AG04450 (cell line): ENCODE data around the gene ZNF837. TPM values are rescaled to one million over a fixed set of nuclear protein-coding genes. Genes with fewer than 3 reads are reported as not detected.
A peak's percentile ranks its signal among the peaks of the same experiment; 100 is the strongest.

Source experiments
- CTCF ChIA-PET: fragments of 300-600, 350-600 bp; formaldehyde crosslinking; extraction: SDS; loops from one replicate; lab custom pipeline; 2022; ENCODE audit warnings: antibody characterized with exemption, inconsistent platforms; lab: Charles Lee
- POLR2A ChIA-PET: fragments of 350-600 bp; formaldehyde crosslinking; extraction: SDS; loops from one replicate; lab custom pipeline; 2021; ENCODE audit warnings: antibody characterized with exemption, inconsistent platforms; lab: Yijun Ruan, JAX
- DNase-seq: peaks from one replicate; pipeline ENCODE4 v3.0.0-alpha.2; 2011; ENCODE audit warnings: low read depth, low spot score
- H3K27ac ChIP-seq: one replicate; pipeline ENCODE4 v1.5.1; 2012; ENCODE audit warnings: low read depth, low read length, control low read depth
- H3K27me3 ChIP-seq: one replicate; pipeline ENCODE4 v1.6.0; 2012; ENCODE audit warnings: low read length; ENCODE audit not compliant: control insufficient read depth, insufficient read depth
- H3K4me3 ChIP-seq: 2 replicates; pipeline ENCODE4 v1.5.1; 2011; ENCODE audit warnings: mild to moderate bottlenecking, low read depth, low read length, control low read depth
- H3K9me3 ChIP-seq: 2 replicates; pipeline ENCODE4 v1.5.1; 2012; ENCODE audit warnings: low read length; ENCODE audit not compliant: control insufficient read depth, insufficient read depth
- polyA plus RNA-seq: library from polyadenylated mRNA; depleted of rRNA; stranded (reverse); fragments of >200 nt; gene quantifications from 2 replicates; pipeline ENCODE4 v1.2.3, GENCODE V29; 2011
- TF ChIP-seq, protein P1 (sequence below): IDR thresholded peaks from 2 replicates; pipeline ENCODE4 v1.5.1; 2011; ENCODE audit warnings: low read depth, low read length, control low read depth, inconsistent platforms

Gene ZNF837
- polyA plus RNA-seq, 1 experiment, result 0.33 TPM

GRCh38 chr19:58395220-58395978, 14.6 kb upstream of the ZNF837 start, which contains the start of gene RNF225:
Gene RNF225, plus strand, starts transcription at chr19:58395656. Its CDS starts 434 bp downstream, at chr19:58396090.
- TF ChIP-seq, protein P1, sequence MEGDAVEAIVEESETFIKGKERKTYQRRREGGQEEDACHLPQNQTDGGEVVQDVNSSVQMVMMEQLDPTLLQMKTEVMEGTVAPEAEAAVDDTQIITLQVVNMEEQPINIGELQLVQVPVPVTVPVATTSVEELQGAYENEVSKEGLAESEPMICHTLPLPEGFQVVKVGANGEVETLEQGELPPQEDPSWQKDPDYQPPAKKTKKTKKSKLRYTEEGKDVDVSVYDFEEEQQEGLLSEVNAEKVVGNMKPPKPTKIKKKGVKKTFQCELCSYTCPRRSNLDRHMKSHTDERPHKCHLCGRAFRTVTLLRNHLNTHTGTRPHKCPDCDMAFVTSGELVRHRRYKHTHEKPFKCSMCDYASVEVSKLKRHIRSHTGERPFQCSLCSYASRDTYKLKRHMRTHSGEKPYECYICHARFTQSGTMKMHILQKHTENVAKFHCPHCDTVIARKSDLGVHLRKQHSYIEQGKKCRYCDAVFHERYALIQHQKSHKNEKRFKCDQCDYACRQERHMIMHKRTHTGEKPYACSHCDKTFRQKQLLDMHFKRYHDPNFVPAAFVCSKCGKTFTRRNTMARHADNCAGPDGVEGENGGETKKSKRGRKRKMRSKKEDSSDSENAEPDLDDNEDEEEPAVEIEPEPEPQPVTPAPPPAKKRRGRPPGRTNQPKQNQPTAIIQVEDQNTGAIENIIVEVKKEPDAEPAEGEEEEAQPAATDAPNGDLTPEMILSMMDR, result no peak
- no peak within 1 kb of the TSS for H3K4me3 ChIP-seq
- H3K27me3 ChIP-seq, result no peaks in the 10 kb centered on the region
- no peak for DNase-seq
- H3K9me3 ChIP-seq, result no peaks in the 10 kb centered on the region; the same call in 1 of the 2 replicates
- CTCF ChIA-PET, result no interaction called here
- no peak within 1 kb of the TSS for H3K27ac ChIP-seq
- POLR2A ChIA-PET, result interaction anchor here (0.5 kb wide), 1 partner anchor 13 kb away, joined by 4 read pairs; no protein-coding TSS in a partner anchor

DNA sequence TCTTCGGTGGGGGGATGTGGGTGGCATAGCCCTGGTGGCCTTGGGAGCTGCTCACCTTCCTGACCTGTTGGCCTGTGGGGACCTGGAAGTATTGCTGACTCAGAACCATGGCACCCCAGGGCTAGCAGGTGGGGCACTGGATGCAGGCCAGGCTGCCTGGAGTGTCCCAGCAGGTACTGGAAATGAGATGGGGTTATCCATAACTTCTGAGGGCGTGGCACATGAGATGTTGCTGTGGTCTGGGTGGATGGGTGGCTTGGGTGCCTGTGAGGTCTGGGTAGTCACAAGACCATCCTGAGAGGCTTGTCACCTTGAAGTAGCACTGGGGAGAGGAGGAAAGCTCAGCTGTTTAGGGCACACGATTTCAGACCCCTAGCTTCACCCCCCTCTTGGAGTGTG, 14.0 kb upstream of the ZNF837 start:
- H3K27ac ChIP-seq, result no peak overlapping the region
- ChIA-PET CTCF (no interaction called here), POLR2A (no interaction called here)
- no peak for DNase-seq
- H3K4me3 ChIP-seq, result no peak overlapping the region
- no peaks in the 10 kb centered on the region for H3K9me3 ChIP-seq
- H3K27me3 ChIP-seq, result no peaks in the 10 kb centered on the region
- TF ChIP-seq, protein P1, result no peak

DNA sequence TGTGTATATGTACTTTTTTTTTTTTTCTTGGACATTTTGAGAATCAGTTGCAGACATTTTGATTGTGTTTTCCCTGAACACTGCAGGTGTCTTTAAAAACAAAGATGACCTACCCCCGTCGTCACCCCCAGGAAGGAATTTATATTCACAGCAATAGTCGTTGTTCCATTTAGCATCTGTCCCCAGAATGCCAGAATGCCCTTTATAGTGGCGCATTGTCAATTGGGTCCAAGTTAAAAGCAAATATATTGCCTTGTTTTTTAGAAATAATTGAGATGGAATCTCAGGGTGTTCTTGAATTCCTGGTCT, 12.8 kb upstream of the ZNF837 start:
- CTCF ChIA-PET, result no interaction called here

GRCh38 chr19:58392945-58393724, 12.3 kb upstream of the ZNF837 start:
- no peak overlapping the region for H3K27ac ChIP-seq
- no peak for DNase-seq
- TF ChIP-seq, protein P1, result no peak
- no peaks in the 10 kb centered on the region for H3K9me3 ChIP-seq
- H3K27me3 ChIP-seq, result no peaks in the 10 kb centered on the region
- ChIA-PET CTCF (no interaction called here), POLR2A (interaction anchor here (1.0 kb wide), 1 partner anchor 12 kb away, joined by 5 read pairs; no protein-coding TSS in a partner anchor)
- H3K4me3 ChIP-seq, result no peak overlapping the region

More for the DNA sequence above, 12.8 kb upstream of the ZNF837 start:
- Histone ChIP-seq H3K9me3 (no peaks in the 10 kb centered on the region), H3K27me3 (no peaks in the 10 kb centered on the region), H3K4me3 (no peak overlapping the region), H3K27ac (no peak overlapping the region)
- no peak for DNase-seq
- POLR2A ChIA-PET, result no interaction called here
- TF ChIP-seq, protein P1, result no peak

DNA sequence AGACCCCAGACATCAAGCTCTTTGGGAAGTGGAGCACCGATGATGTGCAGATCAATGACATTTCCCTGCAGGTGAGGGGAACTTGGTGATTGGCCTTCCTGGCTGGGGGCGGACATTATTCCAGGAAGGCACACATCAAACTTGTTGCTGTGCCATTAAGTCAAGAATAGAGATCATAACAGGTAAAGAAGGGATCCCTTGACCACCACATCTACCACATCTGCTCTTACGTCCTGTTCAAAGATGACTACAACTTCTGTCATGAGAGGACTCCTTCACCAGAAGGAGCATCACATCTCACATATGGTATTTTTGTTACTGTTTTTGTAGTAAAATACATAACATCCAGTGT, 7.3 kb upstream of the ZNF837 start:
- Histone ChIP-seq H3K27me3 (no peaks in the 10 kb centered on the region), H3K4me3 (peak overlapping the region; percentile 97), H3K9me3 (no peaks in the 10 kb centered on the region; the same call in 1 of the 2 replicates), H3K27ac (no peak overlapping the region)
- TF ChIP-seq, protein P1, result no peak
- ChIA-PET POLR2A (interaction anchor here (0.6 to 1.5 kb wide), 4 partner anchors 23 to 911 kb away, joined by 3 to 4 read pairs (median 3); no protein-coding TSS in a partner anchor), CTCF (interaction anchor here (0.6 kb wide), 1 partner anchor 17 kb away, joined by 3 read pairs; no protein-coding TSS in a partner anchor)
- DNase-seq, result no peak
